ENCODE results near the gene ZDHHC1. TPM values are rescaled to one million over a fixed set of nuclear protein-coding genes. Genes with fewer than 3 reads are reported as not detected.

ZDHHC1 gene
- total RNA-seq, 1 donor = 7.6 TPM

DNA sequence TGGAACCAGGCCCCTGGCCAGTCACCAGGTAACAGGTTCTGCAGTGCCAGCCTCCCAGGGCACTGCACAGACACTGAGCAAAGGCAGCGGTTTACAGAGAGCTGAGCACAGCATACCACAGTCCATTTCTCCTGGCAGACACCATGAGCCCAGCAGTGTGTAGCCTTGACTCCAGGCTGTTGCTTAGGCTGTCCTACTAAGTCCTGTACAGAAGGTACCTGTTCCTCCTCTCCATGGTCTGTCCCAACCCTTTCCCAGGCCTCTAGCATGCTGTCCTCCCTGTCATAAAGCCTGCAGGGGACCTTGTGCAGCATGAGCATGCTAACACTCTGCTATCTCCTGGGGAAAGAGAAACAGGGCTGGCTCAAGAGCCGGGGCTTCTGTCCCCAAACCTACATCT is 44.7 kb upstream of the ZDHHC1 start:
- no peak for TF ChIP-seq CTCF (IDR thresholded peaks at IDR 0.05; ENCODE audit: insufficient read depth, low read length)
- no peak overlapping the region for H3K4me3 ChIP-seq (ENCODE audit: low read depth, low read length)
- no peak for DNase-seq (ENCODE audit: low read depth)

GRCh38 chr16:67460168-67460567 is 43.9 kb upstream of the ZDHHC1 start:
- DNase-seq (ENCODE audit: low read depth) = no peak
- TF ChIP-seq CTCF (IDR thresholded peaks at IDR 0.05; ENCODE audit: insufficient read depth, low read length) = no peak
- no peak overlapping the region for H3K4me3 ChIP-seq (ENCODE audit: low read depth, low read length)

GRCh38 chr16:67459861-67460150 is 43.5 kb upstream of the ZDHHC1 start:
- no peak for DNase-seq (ENCODE audit: low read depth)
- no peak for TF ChIP-seq CTCF (IDR thresholded peaks at IDR 0.05; ENCODE audit: insufficient read depth, low read length)
- H3K4me3 ChIP-seq (ENCODE audit: low read depth, low read length) = no peak overlapping the region

DNA sequence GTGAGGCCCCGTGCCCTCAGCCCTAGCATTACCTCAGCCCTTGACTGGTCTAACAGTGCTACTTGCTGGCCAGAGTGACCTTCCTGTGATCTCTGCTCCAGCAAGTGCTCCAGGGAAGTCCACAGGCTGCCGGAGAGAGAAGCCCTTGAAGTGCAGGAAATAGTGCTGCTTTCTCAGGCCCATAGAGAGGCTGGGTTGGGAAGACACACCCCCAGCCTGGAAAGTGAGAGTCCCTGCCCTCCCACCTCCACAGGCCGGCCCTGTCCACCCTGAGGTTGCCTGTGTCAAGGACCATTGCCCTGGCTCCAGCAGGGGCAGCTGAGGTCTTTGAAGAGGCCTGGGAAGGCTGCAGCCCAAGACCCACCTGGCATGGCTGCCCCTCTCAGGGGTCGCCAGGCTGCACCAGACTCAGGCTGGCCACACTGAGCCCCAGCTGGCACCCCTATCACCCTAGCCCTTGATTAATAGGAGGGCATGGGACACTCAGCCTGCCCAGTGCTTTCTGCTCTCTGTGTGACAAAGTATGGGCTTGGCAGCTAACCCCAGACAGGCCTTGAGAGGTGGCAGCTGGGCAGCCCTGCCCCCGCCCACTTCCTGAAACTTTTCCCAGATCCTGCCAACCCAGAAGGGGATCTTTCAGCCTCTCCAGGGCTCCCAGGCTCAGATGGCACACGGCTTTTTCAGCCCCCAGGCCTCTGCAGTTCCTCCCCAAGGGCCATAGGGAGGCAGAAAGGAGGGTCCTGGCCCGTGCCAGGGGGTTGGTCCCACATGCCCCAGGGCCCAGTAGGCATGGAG is 43.0 kb upstream of the ZDHHC1 start:
- no peak for DNase-seq (ENCODE audit: low read depth)
- no peak for TF ChIP-seq CTCF (IDR thresholded peaks at IDR 0.05; ENCODE audit: insufficient read depth, low read length)
- no peak overlapping the region for H3K4me3 ChIP-seq (ENCODE audit: low read depth, low read length)

GRCh38 chr16:67458121-67458641 is 41.9 kb upstream of the ZDHHC1 start:
- no peak for TF ChIP-seq CTCF (IDR thresholded peaks at IDR 0.05; ENCODE audit: insufficient read depth, low read length)

DNA sequence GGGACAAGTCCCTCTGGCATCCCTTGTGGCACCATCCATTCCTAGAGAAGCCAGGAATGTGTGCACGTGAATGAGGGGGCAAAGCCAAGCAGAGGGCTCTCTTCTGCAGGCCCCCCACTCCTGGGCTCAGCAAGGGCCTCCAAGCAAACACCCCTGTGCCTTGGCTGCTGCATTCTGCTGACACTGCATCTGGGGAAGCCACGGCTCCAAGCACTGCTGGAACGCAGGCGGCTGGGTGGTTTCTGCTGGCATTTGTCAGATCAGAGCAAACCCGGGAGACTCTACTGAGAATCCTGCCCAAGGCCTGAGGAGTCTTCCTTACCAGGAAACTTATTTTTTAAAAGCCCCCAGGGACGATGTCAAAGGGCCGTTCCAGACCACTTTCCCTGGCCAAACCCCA is 41.3 kb upstream of the ZDHHC1 start:
- no peak overlapping the region for H3K4me3 ChIP-seq (ENCODE audit: low read depth, low read length)
- no peak for DNase-seq (ENCODE audit: low read depth)
- TF ChIP-seq CTCF (IDR thresholded peaks at IDR 0.05; ENCODE audit: insufficient read depth, low read length) = no peak

More at GRCh38 chr16:67458121-67458641, 41.9 kb upstream of the ZDHHC1 start:
- no peak for DNase-seq (ENCODE audit: low read depth)
- H3K4me3 ChIP-seq (ENCODE audit: low read depth, low read length) = no peak overlapping the region

Measured in fibroblast of the aortic adventitia (primary cell).